Central memory CD4-positive, alpha-beta T cell (primary cell): ENCODE data around the gene RASGEF1C.
A peak's percentile ranks its signal among the peaks of the same experiment; 100 is the strongest.

Experiments
- DNase-seq: peaks from one replicate; pipeline ENCODE4 v3.0.0; 2022

RASGEF1C gene

GRCh38 chr5:180080486-180081280 lies 128.3 kb downstream of the RASGEF1C start:
- DNase-seq = no peak

GRCh38 chr5:180079702-180080466 lies 129.1 kb downstream of the RASGEF1C start:
- no peak for DNase-seq

GRCh38 chr5:180078348-180078747 lies 130.7 kb downstream of the RASGEF1C start:
- no peak for DNase-seq

DNA sequence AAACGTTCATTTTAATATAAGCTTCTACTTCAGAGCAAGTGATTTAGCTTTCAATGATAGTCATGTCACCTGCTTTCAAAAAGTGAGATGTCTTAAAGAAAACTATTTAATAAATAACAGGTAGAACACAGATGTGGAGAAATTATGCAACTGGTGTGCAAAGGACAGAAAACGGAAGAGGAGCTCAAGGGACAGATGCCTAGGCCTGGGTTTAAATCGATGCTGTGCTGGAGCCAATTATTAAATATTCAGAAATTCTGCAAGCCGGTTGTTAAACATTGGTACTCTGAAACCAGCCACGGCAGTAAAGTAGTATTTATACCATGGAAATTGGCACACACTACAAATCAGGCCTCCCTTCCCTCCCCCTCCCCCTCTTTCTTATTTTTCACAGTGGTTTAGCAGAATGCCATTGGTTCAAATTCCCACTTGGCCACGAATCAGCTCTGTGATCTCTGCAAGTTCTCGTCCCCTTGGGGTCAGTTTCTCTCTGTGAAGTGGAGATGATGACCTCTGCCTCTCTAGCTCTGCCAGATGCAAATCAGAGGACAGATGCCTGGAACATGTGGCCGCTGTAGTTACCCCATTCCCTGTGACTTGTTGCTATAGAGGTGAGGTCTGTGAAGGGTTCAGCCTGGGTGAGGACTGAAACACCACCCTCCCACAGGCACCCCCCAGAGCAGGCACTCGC lies 131.3 kb downstream of the RASGEF1C start:
- no peak for DNase-seq

DNA sequence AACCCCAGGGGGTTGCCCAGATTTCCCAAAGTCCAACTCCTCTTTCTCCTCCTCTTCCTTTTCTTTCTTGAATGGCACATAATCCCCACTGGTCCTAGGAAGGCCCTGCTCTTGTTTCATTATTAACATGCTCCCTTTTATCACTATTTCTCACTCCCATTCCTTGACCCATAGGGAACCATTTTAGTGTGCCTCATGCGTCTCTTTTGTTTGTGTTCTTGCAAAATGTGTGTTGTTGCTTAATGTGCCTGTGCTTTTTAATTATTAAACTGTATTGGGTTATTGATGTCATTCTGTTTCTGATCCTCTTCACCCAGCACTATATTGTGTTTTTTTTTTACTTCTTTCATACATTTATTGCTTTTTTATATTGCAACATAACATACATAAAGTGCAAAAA lies 133.3 kb downstream of the RASGEF1C start:
- DNase-seq = no peak

GRCh38 chr5:180074462-180074861 lies 134.5 kb downstream of the RASGEF1C start:
- DNase-seq = no peak

GRCh38 chr5:180072556-180072955 lies 136.5 kb downstream of the RASGEF1C start:
- no peak for DNase-seq

GRCh38 chr5:180072256-180072548 lies 136.8 kb downstream of the RASGEF1C start:
- DNase-seq = no peak

DNA sequence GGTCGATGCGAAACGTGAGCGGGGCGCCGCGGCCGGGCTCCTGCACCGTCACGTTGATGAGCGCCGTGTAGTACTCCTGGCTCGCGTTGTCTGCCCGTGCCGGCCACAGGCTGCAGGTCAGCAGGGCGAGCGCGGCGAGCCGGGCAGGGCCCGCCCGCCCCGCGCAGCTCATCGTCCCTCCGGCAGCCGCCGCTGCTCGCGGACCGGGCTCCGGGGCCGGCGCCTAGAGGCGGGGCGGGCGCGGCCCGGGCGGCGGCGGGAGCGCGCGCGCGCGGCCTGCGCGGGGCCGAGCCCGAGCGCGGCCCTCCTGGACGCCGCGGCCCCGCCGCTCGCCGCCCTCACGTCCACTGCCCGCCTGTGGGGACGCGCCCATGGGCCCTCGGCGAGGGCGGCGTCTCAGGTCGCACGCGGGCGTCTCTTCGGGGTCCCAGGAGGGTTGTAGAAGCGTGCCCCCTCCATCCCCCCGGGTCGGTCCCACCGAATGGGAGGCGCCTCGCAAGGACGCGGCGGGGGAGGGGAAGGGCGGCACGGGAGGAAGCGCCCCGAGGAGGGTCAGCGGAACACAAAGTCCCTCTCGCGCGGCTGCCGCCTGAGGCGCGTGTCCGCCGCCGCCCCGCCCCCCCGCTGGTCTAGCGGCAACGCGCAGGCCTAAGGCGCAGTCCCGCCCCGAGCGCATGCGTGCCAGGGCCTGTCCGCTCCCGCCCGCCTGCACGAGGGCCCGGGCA lies 137.3 kb downstream of the RASGEF1C start, which contains the start of gene RNF130:
Gene RNF130, minus strand, starts transcription at position 229 of the 725 bp plus-strand sequence. Its CDS starts 57 bp downstream, at position 172.
- DNase-seq = peak; percentile 76

DNA sequence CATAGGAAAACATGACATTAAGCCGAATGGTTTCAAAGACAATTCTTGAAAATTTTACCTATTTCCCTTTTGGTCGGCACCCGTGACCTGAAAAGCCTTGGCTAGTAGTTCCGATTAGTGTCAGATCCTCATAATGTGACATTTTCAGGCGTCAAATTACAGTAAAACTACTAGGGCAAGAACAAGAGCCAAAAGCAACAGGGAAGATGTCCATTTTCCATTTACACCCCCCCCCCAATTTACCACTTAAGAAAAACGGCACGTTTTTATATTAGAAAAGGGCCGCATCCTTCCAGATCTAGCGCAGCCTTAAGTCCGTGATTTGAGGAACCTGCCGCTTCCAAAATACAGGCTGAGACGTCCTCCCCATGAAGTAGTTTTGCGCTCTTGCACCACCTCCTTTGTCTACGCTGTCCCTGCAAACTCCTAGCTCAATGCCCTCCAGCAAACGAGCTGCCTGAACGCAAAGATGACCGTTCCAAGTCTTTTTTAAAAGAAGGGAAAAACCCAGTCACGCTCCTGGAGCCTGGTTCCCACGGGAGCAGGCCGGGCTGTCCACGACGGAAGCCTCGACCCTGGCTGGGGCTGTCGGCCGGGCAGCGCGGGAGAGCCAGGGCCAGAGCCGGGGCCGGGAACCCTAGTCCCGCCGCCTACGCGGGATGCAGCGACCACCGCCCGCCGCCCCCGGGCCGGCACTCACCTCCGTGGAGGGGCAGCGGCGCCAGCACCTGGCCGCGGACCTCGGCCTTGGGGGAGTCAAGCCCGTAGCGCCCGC lies 138.1 kb downstream of the RASGEF1C start:
- no peak for DNase-seq

DNA sequence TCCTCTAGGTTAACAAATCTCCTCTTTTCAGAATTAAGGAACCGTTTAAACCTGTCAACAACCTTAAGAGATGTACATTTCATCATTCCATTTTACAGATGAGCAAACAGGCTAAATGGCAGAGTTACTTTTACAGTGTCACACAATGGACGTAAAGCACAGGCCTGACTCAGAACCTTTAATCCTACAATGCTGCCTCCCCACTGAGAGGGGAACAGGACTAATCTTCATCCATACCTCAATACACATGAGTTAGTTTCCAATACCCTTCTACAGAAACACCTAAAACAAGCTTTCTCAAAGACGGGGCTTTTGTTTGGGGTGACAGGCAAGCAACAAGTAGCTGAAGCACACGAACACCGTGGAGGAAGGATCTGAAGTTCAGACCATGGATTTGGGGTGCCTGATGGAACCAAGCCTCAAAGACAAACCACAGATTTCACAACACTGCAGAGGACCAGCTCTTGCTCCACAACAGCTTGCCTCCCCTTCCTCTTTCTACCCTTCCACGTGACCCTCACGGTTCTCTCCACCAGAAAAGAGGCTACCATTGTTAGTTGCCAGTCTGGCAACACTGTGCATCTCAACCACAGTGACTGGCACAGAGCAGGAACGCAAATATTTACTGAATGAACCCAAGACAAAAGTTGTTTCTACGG lies 139.3 kb downstream of the RASGEF1C start:
- DNase-seq = no peak

DNA sequence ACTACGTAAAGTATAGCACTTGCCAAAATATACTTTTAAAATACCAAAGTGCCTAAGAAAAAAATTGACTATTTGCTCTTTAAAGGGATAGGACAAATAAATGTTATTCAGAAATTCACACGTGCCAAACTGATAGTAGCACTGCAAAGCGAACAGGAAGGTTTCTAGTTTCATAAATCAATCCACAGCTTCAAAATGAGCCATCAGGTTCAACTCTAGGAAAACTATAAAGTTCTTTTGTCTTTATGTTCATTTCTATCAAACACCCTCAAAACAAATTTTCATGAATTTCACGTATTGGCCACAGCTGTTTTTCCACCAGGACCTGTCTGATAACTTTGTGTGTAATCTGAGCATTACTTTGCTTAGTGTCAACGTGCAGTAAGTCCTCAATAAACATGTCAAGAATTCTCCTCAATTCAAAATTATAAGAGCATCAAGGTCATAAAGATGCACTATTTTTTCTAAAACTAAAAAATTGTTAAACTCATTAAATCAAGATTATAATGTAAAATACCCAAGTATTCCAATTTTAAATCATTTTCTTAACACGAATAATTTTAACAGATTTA lies 140.4 kb downstream of the RASGEF1C start:
- DNase-seq = no peak

- no peak for DNase-seq
Observed at GRCh38 chr5:180067986-180068385, 141.0 kb downstream of the RASGEF1C start.

DNA sequence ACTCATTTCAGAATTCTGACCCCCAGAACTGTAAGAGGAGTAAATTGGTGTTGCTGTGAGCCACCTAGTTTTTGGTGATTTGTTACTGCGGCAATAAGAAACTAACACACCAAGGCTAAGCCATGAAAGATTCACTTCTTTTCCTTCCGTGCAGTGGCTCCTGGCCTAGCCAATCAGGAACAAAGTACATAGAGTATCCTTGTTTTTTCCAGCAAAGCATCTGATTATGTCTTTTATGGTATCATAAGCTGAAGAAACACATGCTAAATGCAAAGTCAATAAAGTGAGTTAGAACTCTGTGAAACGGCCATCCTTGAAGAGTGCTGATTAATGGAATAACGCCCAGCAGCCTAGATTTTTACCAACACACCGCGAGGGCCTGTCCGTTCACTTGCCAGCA lies 148.8 kb downstream of the RASGEF1C start:
- DNase-seq = no peak

DNA sequence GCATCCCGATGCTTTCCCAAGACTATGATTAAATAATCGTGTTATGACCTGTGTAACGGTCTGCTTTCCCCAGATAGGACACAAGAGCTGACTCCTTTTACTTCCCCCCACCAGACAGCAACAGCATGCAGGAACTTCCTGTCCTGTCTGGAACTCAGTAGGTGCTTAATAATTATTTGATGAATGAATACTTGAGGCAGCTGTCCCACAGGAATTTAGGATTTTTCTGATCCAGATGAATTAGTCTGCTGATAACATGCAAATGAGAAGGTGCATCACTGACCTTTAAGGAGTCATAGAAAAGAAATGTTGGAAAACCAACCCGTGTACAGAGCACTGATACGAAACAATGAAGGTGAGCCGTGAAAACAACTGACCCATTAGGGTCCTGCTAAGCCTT lies 149.7 kb downstream of the RASGEF1C start:
- no peak for DNase-seq

DNA sequence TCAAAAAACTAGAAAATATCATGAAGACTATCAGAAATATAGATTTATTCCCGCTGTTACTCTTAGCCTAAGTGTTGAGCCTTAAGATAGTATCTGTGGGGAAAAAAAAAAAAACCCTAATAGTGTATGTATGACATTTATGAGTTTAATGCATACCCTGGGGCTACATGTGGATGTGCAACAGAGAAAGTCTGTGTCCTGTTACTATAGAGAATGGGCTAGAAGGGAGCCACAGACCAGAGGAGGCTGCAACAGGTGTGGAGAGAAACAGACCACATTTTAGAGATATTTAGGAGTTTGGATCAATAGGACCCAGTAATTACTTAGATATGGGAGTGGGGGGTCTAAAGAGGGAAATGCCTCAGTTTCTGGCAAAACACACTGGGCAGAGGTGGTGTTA lies 152.9 kb downstream of the RASGEF1C start:
- no peak for DNase-seq

GRCh38 chr5:180054226-180054625 lies 154.8 kb downstream of the RASGEF1C start:
- DNase-seq = no peak

GRCh38 chr5:180053061-180053602 lies 155.9 kb downstream of the RASGEF1C start:
- DNase-seq = no peak

GRCh38 chr5:180052211-180052818 lies 156.7 kb downstream of the RASGEF1C start:
- DNase-seq = no peak
